ENCODE results near the gene LAMA5. TPM values are rescaled to one million over a fixed set of nuclear protein-coding genes. Genes with fewer than 3 reads are reported as not detected.

Gene LAMA5
- total RNA-seq, 3 donors from 2014 or later = 16.6 to 114 (median 53.3) TPM

- Histone ChIP-seq H3K9me3 (no peaks in the 10 kb centered on the region), H3K27me3 (no peaks in the 10 kb centered on the region), H3K27ac (peak overlapping the region in 1 of 2 donors; percentile 38), H3K4me1 (no peaks in the 10 kb centered on the region), H3K4me3 (no peak overlapping the region), H3K36me3 (no peaks in the 10 kb centered on the region)
- no peak for DNase-seq (ENCODE audit: low spot score in 2 of 2)
- no peak for TF ChIP-seq POLR2AphosphoS5 (IDR thresholded peaks at IDR 0.05)
- intact Hi-C loops (cut with DNase I; ENCODE audit: low total_unique reads) = no loop called here
Measured at GRCh38 chr20:62259294-62259565, 107.9 kb downstream of the LAMA5 start.

Other genes with a start within 250 kb of the LAMA5 start
- 10 to 100 TPM; 20.6 to 26.5 (median 25.6) TPM for gene LSM14B, start 244.8 kb downstream of the LAMA5 start, total RNA-seq
- gene PSMA7, start 223.9 kb downstream of the LAMA5 start, total RNA-seq = 100 to 1,000 TPM; 200 to 579 (median 380) TPM
- gene SS18L1, start 223.5 kb downstream of the LAMA5 start, total RNA-seq = 10 to 100 TPM; 12.5 to 18.4 (median 14.4) TPM
- 10 to 100 TPM; 16.3 to 32.1 (median 25.6) TPM for gene MTG2, start 184.3 kb downstream of the LAMA5 start, total RNA-seq
- gene HRH3, start 147.0 kb downstream of the LAMA5 start, total RNA-seq = not detected
- 10 to 100 TPM; 25.0 to 46.1 (median 38.0) TPM for gene OSBPL2, start 128.8 kb downstream of the LAMA5 start, total RNA-seq
- 100 to 1,000 TPM in 2 of 3 donors, 10 to 100 TPM in 1; 80.2 to 131 (median 105) TPM for gene ADRM1, start 64.3 kb downstream of the LAMA5 start, total RNA-seq
- gene RPS21, start 19.8 kb upstream of the LAMA5 start, total RNA-seq = 1,000 to 10,000 TPM; 1,723 to 3,116 (median 2,974) TPM
- gene CABLES2, start 40.0 kb upstream of the LAMA5 start, total RNA-seq = 1 to 10 TPM; 1.8 to 3.2 (median 2.9) TPM
- 1 to 10 TPM in 2 of 3 donors, not detected in 1; 2.0 to 4.0 TPM for gene RBBP8NL, start 60.2 kb upstream of the LAMA5 start, total RNA-seq
- gene GATA5, start 108.7 kb upstream of the LAMA5 start, total RNA-seq = under 1 TPM in 1 of 3 donors, not detected in 2; 0.73 TPM

Measured in breast epithelium (tissue), 4 donors.